Body of pancreas (tissue), 4 donors: Measurements from ENCODE around the gene ECSCR.
"Not testable (repeated sequence)": the region's sequence is repeated elsewhere in the genome, so short reads cannot be mapped to it uniquely, and the experiment has no call there.

ENCODE experiments used
- POLR2A ChIP-seq, 3 donors: fragments of 450-650 bp; IDR thresholded peaks; one replicate each; pipeline ENCODE4 v1.6.1; 2016; ENCODE audit warnings: antibody characterized with exemption in 3 of 3, mild to moderate bottlenecking in 2 of 3
- TF ChIP-seq, protein P1 (sequence below), 7 experiments: fragments of 450-650 bp in 4 of 7; fragments of 200-600 bp in 3 of 7; sonication (generic) in 3 of 7; IDR thresholded peaks; one replicate each; pipeline ENCODE4 v1.5.1; 2016 to 2019; ENCODE audit warnings: antibody characterized with exemption in 7 of 7

- not testable (repeated sequence) for TF ChIP-seq POLR2A (IDR thresholded peaks at IDR 0.05)
- TF ChIP-seq, protein P1, sequence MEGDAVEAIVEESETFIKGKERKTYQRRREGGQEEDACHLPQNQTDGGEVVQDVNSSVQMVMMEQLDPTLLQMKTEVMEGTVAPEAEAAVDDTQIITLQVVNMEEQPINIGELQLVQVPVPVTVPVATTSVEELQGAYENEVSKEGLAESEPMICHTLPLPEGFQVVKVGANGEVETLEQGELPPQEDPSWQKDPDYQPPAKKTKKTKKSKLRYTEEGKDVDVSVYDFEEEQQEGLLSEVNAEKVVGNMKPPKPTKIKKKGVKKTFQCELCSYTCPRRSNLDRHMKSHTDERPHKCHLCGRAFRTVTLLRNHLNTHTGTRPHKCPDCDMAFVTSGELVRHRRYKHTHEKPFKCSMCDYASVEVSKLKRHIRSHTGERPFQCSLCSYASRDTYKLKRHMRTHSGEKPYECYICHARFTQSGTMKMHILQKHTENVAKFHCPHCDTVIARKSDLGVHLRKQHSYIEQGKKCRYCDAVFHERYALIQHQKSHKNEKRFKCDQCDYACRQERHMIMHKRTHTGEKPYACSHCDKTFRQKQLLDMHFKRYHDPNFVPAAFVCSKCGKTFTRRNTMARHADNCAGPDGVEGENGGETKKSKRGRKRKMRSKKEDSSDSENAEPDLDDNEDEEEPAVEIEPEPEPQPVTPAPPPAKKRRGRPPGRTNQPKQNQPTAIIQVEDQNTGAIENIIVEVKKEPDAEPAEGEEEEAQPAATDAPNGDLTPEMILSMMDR (IDR thresholded peaks at IDR 0.05), result not testable (repeated sequence)
Measured at GRCh38 chr5:139440416-139440815, 22.1 kb downstream of the ECSCR start.
